HCT116 (cell line): Measurements from ENCODE around the gene HDGF. TPM values are rescaled to one million over a fixed set of nuclear protein-coding genes. Genes with fewer than 3 reads are reported as not detected.
A peak's percentile ranks its signal among the peaks of the same experiment; 100 is the strongest.

Experiments used
- ATAC-seq: fragments of 200-7000 bp; cut with Tn5 transposase; 2 replicates; pipeline ENCODE4 v1.9.1; 2020; ENCODE audit warnings: mild to moderate bottlenecking, moderate library complexity
- BruUV-seq: library from RNA; stranded (reverse); fragments of 400-500 nt; replicated peaks from 2 replicates; lab custom pipeline; 2021; lab: Mats Ljungman, UMichigan
- CTCF ChIA-PET: fragments of 300-600 bp; sonication (Branson Sonifier 250); formaldehyde crosslinking; loops from one replicate; lab custom pipeline; 2021; ENCODE audit warnings: antibody characterized with exemption; lab: Charles Lee
- POLR2A ChIA-PET: fragments of 300-600, 350-600 bp; sonication (Branson Sonifier 250); formaldehyde crosslinking; loops from one replicate; lab custom pipeline; 2021; ENCODE audit warnings: antibody characterized with exemption; lab: Charles Lee
- RAD21 ChIA-PET, 2 experiments: fragments of 300-600 bp; sonication (Branson Sonifier 250); formaldehyde crosslinking; loops; one replicate each; lab custom pipeline; 2023; ENCODE audit warnings: low total read pairs in 2 of 2; ENCODE audit not compliant: uncharacterized antibody in 2 of 2, unreplicated experiment in 2 of 2, low non-redundant PET in 1 of 2; lab: Charles Lee
- DNase-seq: peaks from one replicate; pipeline ENCODE4 v3.0.0-alpha.2; 2010; ENCODE audit warnings: low read depth, low spot score
- H2AFZ ChIP-seq: fragments of 200-600 bp; shearing (Covaris generic), sonication (generic); 2 replicates; pipeline ENCODE4 v1.6.1; 2017; ENCODE audit warnings: low read depth, mixed run types, mixed read lengths, antibody characterized with exemption, low read length; ENCODE audit not compliant: poor library complexity, severe bottlenecking
- H3K27ac ChIP-seq: 2 replicates; pipeline ENCODE4 v1.5.1; 2012; ENCODE audit warnings: low read depth, low read length
- H3K27me3 ChIP-seq: fragments of 200-600 bp; sonication (generic); 2 replicates; pipeline ENCODE4 v1.6.1; 2016; ENCODE audit warnings: mixed run types, low read length, mixed read lengths; ENCODE audit not compliant: insufficient read depth
- H3K36me3 ChIP-seq, 2 experiments: fragments of 200-500 bp in 1 of 2; fragments of 200-600 bp in 1 of 2; sonication (Bioruptor generic) in 1 of 2; sonication (generic) in 1 of 2; 2 replicates each; pipeline versions ENCODE4 v1.5.1 to v1.6.1; 2014 to 2016; ENCODE audit warnings: low read length in 2 of 2, inconsistent platforms in 1 of 2, mixed read lengths in 1 of 2, mixed run types in 1 of 2; ENCODE audit not compliant: insufficient read depth in 2 of 2, control insufficient read depth in 1 of 2
- H3K4me1 ChIP-seq, 2 experiments: fragments of 200-600 bp in 1 of 2; sonication (generic) in 1 of 2; 2 replicates each; pipeline versions ENCODE4 v1.5.1 to v1.6.1; 2012 to 2017; ENCODE audit warnings: low read length in 2 of 2, inconsistent platforms in 1 of 2, mild to moderate bottlenecking in 1 of 2, mixed read lengths in 1 of 2, mixed run types in 1 of 2, moderate library complexity in 1 of 2; ENCODE audit not compliant: insufficient read depth in 2 of 2, control insufficient read depth in 1 of 2
- H3K4me2 ChIP-seq: fragments of 200-600 bp; sonication (generic); 2 replicates; pipeline ENCODE4 v1.6.1; 2017; ENCODE audit warnings: mixed run types, low read length, mixed read lengths
- H3K4me3 ChIP-seq, 2 experiments: fragments of 200-600 bp in 1 of 2; sonication (generic) in 1 of 2; replicated peaks in 1 of 2; 2 replicates each; pipeline ENCODE4 v1.5.1; 2011 to 2016; ENCODE audit warnings: low read length in 2 of 2, control low read depth in 1 of 2, low read depth in 1 of 2, mild to moderate bottlenecking in 1 of 2, mixed read lengths in 1 of 2, mixed run types in 1 of 2
- H3K79me2 ChIP-seq: fragments of 200-600 bp; sonication (generic); 2 replicates; pipeline ENCODE4 v1.6.1; 2017; ENCODE audit warnings: mild to moderate bottlenecking, mixed run types, low read length, moderate library complexity, mixed read lengths; ENCODE audit not compliant: insufficient read depth
- H3K9ac ChIP-seq: fragments of 200-600 bp; sonication (generic); 2 replicates; pipeline ENCODE4 v1.6.1; 2016; ENCODE audit warnings: low read length, mixed read lengths
- H3K9me2 ChIP-seq: fragments of 200-600 bp; sonication (generic), shearing (Covaris generic); 2 replicates; pipeline ENCODE4 v1.6.1; 2017; ENCODE audit warnings: mixed run types, mild to moderate bottlenecking, moderate library complexity; ENCODE audit not compliant: insufficient read depth
- H3K9me3 ChIP-seq, 2 experiments: fragments of 200-500 bp in 1 of 2; fragments of 200-600 bp in 1 of 2; sonication (Bioruptor generic) in 1 of 2; sonication (generic) in 1 of 2; 2 replicates each; pipeline ENCODE4 v1.6.1; 2014 to 2017; ENCODE audit warnings: low read length in 2 of 2, mixed read lengths in 2 of 2, inconsistent platforms in 1 of 2, low read depth in 1 of 2, mild to moderate bottlenecking in 1 of 2, mixed run types in 1 of 2, moderate library complexity in 1 of 2; ENCODE audit not compliant: control insufficient read depth in 1 of 2, insufficient read depth in 1 of 2
- H4K20me1 ChIP-seq: fragments of 200-600 bp; sonication (generic), shearing (Covaris generic); 2 replicates; pipeline ENCODE4 v1.6.1; 2017; ENCODE audit warnings: mixed run types, mild to moderate bottlenecking, moderate library complexity; ENCODE audit not compliant: insufficient read depth
- ATF3 ChIP-seq: IDR thresholded peaks from 2 replicates; pipeline ENCODE4 v1.6.1; 2012
- CEBPB ChIP-seq: IDR thresholded peaks from 2 replicates; pipeline ENCODE4 v1.6.1; 2012; ENCODE audit warnings: low read depth
- ELF1 ChIP-seq: IDR thresholded peaks from 2 replicates; pipeline ENCODE4 v1.6.1; 2012; ENCODE audit warnings: low read depth, borderline replicate concordance
- EZH2phosphoT487 ChIP-seq: fragments of 200-600 bp; IDR thresholded peaks from 2 replicates; pipeline ENCODE4 v1.6.1; 2018; ENCODE audit warnings: antibody characterized with exemption, borderline replicate concordance
- ZBTB33 ChIP-seq: IDR thresholded peaks from 2 replicates; pipeline ENCODE4 v1.6.1; 2011; ENCODE audit warnings: mild to moderate bottlenecking, low read length, moderate library complexity; ENCODE audit not compliant: insufficient replicate concordance; ENCODE audit errors: extremely low read depth
- intact Hi-C: fragments of 100-400 bp; cut with micrococcal nuclease; formaldehyde crosslinking; loops from 2 replicates; pipeline ENCODE4 v1.10.0; 2022
- total RNA-seq: library from RNA; stranded (reverse); gene quantifications from one replicate; pipeline ENCODE4 v1.2.1, GENCODE V29; 2021; ENCODE audit not compliant: unreplicated experiment

The HDGF gene
- total RNA-seq, 1 experiment from 2014 or later = 304 TPM

- no peak overlapping the region for H3K4me3 ChIP-seq
- intact Hi-C loops = no loop called here
- peaks cover 43% of the 10 kb centered on the region for H3K79me2 ChIP-seq
- DNase-seq = no peak
- no peak overlapping the region for H3K27ac ChIP-seq
- H3K4me1 ChIP-seq = peaks cover 6 to 29% of the 10 kb centered on the region in 2 experiments; a peak in 3 of 4 replicates
- H3K9me2 ChIP-seq = no peaks in the 10 kb centered on the region
- ChIA-PET POLR2A (interaction anchor here (1.3 kb wide), 1 partner anchor 13 kb away, joined by 4 read pairs; the partner anchor contains the start of gene MRPL24), RAD21 (no interaction called here), CTCF (no interaction called here)
- H3K27me3 ChIP-seq = no peaks in the 10 kb centered on the region
- H3K4me2 ChIP-seq = no peak overlapping the region
- H3K36me3 ChIP-seq = no peaks in the 10 kb centered on the region; a peak in 1 of 4 replicates
- no peak overlapping the region for H2AFZ ChIP-seq
- no peak for ATAC-seq
- TF ChIP-seq CEBPB (no peak), ELF1 (no peak), EZH2phosphoT487 (no peak), ATF3 (no peak), ZBTB33 (no peak)
- H3K9me3 ChIP-seq = no peaks in the 10 kb centered on the region
- no peaks in the 10 kb centered on the region for H4K20me1 ChIP-seq
- TSS peak; percentile 19 for BruUV-seq
- no peak overlapping the region for H3K9ac ChIP-seq
Measured at GRCh38 chr1:156754219-156754618, 2.7 kb upstream of the HDGF start.
